DMS 273 (cell line): Measurements from ENCODE around the gene RABAC1.
"Not testable (repeated sequence)": the region's sequence is repeated elsewhere in the genome, so short reads cannot be mapped to it uniquely, and the experiment has no call there.

ENCODE experiments used
- DNase-seq: peaks from one replicate; lab custom pipeline; 2025; ENCODE audit not compliant: unreplicated experiment; lab: John Stamatoyannopoulos, UW

The RABAC1 gene

DNA sequence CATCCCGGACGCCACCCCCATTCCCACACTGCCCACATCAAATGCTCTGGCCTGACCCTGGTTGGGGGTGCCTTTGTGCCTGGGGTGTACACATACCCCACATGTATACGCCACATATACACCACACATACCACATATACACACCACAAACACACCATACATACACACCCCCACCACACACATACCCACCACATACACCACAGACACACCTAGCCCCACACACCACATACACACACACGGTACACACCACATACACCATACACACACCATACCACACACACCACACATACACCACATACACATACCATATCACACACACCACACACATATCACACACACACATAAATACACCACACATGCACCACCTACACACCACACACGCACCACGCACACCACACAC lies 41.0 kb downstream of the RABAC1 start:
- no peak for DNase-seq

DNA sequence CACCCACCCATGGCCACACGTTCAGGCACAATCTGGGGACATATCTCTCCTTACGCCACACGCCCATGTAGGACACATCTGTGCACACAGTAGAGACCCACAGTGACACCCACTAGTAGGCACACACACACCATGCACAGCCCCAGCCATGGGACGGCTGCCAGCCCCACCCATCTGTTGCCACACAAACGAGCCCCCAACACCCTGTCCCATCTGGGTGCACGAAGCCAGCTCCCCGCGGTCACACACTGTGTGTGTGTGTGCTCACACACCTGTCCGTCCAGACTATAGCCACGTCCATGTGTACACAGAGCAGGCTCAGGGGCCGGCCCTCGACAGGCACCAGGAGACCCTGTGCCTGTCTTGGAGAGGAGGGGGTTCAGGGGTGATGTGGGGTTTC lies 41.4 kb downstream of the RABAC1 start:
- DNase-seq, result peak; percentile 51

DNA sequence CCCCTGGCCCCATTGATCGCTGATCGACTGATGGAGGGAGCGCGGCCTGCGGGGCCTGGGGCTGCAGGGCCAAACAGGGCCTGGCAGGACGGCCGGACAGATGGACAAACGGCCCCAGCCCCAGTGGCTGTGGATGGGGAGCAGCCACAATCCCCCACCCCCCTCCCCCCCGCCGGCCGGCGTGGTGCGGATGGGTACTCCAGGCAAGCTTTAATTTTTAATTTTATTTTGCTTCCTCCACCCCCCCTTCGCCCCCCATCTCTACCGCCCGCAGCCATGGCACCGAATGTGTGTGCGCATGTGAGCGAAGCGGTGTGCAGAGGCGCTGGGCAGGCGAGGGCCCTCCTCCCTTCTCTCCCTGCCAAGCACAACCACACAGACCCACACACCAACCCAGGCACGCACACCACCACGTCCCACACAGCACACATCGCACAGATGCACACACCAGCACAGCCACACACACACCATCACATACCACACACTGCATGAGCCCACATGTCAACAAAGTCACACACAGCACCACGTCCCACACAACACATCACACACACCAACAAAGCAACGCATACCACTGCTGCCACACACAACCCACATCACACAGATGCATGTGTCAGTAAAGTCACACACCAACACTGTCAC lies 43.2 kb downstream of the RABAC1 start:
- DNase-seq, result no peak

DNA sequence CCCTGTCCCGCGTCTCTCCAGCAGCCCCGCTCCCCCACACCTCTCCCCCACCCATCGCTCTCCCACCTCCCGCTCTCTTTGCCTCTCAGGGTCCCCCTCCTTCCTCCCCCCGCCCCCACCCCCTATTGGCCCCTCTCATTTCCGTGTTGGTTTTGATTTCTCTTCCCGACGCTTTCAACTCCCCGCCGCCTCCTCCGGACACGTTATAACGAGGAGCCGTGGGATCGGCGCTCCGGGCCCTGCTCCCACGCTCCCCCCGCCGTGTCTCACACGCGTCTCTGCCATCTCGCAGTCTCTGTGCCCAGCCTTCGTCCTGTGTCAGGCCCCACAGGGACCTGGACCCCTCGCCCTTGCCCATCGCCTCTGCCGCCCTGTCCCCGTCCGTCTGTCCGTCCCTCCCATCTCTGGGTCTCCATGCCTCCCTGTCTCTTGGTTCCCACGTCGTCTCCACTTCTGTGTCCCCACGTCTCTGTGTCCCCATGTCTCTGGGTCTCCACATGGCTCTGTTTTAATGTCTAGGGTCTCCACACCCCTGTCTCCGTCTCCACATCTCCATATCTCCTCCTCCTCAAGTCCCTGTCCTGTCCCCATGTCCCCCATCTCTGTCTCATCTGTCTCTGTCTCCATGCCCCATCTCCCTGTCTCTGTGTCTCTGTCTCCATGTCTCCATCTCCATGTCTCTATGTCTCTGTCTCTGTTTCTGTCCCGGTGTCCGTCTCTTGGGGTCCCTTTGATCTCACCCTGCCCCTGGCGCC lies 43.9 kb downstream of the RABAC1 start:
- DNase-seq, result no peak

DNA sequence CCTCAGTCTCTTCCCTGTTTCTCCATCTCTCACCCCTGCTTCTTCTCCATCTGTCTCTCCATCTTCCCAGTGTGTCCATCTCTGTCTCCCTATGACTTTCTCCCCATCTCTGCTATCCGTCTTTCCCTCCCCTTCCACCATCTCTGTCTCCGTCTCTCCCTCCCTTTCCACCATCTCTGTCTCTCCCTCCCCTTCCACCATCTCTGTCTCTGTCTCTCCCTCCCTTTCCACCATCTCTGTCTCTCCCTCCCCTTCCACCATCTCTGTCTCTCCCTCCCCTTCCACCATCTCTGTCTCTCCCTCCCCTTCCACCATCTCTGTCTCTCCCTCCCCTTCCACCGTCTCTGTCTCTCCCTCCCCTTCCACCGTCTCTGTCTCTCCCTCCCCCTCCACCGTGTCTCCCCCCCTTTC lies 44.7 kb downstream of the RABAC1 start:
- DNase-seq, result not testable (repeated sequence)

DNA sequence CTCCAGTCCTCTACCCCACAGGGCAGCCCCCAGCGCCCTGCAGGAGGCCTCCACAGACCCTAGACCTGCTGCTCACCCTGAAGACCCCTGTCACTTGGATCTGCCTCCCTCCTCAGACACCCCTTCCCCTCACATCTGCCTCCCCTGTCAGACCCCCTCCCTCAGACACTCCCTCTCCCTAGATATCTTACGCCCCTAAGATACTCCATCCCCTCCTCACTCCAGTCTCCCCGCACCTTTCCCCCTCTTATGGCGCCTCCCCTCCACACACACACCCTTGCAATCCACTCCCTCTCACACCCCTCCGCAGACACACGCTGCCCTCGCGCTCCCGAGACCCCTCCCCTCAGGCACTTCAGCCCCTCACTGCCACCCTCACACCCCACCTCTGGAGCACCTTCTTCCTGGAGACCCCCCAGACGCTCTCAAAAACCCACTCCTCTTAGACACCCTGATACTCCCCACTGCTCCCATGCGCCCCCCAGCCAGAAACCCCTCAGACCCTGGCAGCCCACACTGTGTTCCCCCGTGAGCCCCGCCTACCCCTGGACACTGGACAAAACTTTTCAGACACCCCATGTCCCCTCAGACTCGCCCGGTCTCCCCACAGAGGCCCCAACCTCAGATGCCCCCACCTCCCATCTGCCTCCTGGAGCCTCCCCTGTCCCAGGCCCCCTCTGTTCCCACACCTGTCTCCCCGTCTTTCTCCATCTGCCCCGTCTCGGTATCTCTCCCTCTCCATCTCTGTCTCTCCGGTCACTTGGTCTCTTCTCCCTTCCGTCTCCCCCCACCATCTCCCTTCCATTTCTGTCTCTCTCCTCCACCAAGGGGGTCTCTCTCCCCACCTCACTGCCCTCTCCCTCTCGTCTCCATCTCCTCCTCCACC lies 45.3 kb downstream of the RABAC1 start:
- no peak for DNase-seq

DNA sequence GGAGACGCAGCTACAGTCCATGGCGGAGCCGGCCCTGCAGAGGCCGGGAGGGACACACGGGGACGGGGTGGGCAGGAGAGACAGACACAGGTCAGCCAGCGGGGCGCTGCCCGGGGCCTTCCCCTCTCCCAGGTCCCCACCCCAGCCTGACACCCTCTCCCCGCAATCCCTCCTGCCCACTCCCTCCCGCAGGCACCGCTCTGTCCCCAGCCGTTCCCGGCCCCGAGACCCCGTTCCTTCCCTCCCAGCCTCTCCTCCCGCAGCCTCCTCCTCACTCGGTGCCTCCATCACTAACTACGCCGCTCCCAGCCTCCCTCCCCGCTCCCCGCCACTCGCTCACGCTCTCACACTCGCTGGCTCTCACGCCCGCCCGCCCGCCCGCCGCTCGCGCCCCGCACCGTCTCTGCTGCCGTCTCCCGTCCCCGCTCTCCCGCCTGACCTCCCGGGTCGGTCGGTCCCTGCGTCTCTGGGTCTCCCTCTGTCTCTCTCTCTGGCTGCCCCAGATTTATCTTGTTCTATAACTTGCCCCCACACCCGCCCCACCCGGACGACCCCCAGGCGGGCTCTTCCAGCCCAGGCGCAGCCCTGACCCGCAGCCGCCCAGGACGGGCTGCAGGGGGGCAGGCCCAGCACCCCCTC lies 46.1 kb downstream of the RABAC1 start:
- peak; percentile 57 for DNase-seq

DNA sequence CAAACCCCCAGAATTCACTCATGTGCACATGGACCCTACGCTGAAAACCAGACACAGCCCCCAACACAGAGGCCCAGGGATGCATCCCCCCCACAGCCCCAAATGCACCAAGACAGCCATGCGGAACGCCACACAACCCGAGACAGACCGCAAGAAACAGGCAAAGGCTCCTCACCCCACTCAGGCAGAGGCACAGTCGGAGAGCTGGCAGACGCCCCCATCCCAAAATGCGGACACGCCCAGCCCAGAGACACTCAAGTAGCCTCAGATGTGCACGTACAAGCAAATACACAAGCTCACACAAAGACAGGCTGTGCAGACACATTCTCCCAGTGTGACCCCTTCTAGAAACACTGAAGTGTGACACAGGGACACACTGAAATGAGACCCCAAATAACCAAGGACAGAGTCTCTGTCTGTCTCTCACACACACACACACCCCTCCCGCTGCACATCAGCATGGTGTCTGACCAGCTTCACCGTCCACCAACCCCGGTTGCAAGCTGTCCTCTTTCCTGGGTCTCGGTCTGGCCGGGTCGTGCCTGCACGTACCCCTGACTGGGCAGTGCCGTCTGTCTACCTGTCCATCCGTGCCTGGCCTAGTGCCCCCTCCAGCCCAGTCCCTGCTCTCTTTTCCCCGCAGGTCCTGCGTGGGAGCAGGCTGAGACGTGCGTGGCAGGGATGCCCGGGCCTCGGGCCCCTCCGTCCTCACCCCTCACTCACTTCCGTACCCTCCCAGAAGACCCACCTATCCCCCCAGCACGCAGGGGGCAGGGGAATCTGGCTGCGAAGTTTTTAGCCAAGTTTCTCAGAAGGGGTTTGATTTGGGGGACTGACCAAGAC lies 47.0 kb downstream of the RABAC1 start:
- peak; percentile 40 for DNase-seq

DNA sequence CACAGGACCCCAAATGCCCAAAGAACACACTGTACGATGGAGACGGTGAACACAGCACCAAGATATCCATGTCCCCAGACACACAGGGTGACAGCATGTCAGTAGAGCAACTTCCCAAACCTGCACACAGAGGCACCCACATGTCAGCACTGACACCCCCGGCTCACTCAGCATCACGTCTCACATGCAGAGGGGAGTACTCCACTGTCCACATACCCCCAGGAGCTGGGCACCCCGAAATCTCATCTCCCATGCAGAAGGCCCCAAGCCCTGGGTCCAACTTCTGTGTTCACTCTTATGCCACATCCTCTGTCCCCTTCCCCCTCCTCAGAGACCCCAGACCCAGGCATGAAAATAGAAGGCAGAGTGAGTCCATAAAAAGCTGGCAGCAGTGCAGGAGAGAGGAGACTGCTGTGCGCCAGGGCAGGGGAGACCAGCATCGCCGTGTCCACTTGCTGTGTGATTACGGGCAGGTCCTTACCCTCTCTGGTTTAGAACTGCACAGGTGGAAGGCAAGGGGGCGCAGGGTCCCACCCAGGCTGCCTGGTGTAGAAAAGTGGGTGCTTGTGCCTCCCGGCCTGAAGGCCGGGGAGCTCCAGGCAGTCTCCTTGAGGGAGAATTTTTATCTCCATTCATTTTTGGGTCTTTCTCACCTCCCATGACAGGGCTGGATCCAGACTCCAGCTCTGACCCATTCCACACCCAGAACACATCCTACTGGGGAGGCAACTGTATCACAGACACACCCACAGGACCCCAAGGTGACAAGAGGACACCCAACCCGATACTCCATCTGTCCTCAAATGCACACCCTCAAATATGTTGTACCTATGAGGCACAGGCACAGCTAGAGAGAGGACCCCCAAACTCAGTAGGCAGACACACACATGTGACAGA lies 47.9 kb downstream of the RABAC1 start:
- no peak for DNase-seq

DNA sequence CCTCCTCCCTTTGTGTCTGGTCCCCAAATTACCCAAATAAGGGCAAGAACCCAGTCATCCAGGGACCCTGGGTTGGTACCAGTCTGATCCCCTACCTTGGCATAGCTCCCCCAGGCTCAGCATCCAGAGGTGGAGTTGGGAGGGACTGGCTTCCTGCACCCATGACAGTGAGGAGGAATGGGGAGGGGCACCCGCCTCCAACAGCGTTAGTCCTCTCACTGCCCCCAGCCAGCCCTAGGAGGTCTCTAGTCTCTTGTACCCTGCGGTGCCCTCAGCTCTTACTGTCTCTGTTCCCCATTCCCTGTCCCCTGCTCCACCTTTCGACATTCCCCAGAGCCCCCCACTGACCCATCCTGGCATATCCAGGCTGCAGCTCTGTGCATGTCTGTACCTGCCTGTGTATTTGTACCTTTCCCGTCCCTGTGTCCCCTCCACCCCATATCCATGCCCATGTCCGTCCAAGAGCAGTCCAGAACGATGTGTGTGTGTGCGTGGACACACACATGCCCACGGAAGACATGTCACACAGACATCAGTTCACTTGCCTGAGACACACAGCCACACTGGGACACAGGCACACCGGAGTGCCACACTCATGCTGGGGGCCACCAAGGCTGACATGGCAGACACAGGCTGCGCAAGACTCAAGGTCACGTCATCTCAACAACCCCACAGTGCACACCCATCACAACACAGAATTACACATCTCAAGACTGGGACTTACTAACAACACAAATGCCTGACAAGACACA lies 48.7 kb downstream of the RABAC1 start:
- DNase-seq, result peak; percentile 32

DNA sequence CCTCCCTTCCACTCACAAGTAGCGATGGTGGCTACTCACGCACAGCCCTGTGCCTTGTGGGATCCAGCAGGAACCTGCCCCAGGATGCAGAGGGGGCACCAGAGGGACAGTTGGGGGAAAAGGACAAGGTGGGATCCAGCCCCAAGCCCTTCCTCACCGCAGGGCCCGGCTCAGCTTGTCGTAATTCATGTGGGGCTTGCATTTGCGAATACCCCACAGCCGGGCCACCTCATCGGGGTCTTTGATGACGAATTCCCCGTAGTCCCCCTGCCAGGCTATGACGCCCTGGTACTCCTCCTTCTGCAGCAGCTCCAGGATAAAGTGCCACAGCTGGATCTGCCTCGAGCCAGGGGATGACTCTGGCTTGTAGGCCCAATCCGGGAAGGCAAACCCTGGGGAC lies 49.4 kb downstream of the RABAC1 start:
- no peak for DNase-seq

DNA sequence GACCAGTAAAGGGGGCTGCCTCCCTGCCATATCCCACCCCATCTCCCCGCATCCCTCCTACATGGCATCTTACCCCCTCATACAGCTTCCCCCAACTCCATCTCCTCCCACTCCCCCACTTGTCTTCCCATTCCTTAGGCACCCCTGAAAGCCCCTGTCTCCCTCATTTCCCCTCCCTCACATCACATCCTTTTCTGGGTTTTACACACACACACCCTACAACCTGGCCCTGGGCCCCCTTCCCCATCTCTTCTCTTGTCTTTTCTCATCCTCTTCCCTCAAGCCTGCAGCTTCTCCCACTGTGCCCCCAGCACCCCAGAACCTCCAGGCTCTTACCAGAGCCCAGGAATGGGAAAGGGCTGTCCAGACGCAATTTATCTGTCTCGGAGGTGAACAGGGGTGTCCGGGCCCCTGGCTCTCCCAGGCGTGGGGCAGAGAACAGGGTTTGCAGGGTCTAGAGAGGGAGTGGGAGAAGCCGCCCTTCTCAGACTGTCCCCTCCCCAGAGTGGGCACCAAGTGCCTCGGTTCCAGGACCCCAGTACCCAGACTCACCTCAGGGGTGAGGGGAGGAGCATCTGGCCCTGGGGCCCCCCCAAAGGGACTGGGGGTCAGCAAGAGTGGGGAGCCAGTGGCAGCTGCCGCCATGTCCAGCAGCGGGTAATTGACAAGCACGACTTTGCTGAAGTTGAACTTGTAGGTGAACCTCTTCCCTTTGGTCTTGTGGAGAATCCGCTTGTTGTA lies 50.2 kb downstream of the RABAC1 start:
- no peak for DNase-seq

DNA sequence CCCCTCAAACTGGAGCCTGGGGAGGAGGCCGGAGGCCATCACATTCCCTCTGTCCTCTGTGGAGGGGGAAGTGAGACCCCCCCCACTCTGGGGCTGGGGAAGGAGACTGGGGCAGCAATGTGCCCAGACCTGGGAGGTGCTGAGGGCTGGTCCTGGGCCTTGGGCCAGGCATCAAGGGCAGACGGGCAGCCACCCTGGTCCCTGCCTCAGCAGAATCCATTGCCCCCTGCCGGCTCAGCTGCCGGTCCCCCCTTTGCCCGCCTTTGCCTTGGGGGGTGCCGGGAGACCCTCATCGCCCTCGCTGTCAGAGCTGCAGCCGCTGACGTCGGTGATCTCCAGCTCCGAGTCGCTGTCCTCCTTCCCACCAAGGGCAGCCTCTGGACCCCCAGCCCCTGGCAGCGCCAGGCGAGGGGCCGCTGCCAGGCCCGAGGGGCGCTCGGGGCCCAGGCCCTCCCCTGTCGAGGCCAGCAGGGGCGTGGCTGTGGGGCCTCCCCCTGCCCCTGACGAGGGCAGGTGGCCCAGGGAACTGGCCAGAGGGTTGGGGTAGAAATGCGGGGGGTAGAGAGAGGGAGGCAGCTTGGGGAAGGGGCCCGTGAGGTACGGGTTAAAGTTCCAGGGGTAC lies 51.0 kb downstream of the RABAC1 start:
- no peak for DNase-seq

DNA sequence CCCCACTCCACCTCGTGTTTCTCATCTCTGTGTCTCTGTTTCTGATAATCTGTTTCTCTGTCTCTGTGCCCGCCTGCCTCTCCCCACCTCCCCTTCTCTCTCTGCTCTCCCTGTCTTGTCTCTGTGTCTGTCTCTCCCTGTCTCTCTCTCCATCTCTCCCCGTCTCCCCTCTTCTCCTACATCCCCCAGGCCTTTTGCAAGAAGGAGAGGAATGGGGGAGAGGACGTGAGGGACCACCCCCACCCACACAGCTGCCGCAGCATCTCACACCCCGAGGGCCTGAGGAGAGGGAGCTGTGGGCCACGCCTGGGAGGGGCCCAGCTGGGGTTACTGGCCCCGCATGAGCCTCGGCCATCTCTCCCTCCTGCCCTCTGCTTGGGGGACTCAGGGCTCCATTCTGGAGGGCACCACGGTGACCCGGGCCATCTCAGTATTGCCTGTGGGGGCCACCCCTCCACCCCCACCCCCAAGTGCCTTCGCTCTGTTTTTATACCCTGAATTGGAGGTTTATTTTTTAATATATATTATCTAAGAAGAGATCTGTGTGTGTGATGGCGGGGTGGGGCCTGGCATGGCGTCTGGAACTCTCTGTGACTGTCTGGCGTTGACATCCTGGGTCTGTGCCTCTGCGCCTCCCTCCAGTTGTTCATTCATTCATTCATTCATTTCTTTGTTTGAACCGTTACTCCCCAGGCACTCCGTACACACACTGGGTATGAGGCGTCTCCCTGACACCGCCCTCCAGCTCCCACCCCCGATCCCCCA lies 52.0 kb downstream of the RABAC1 start:
- DNase-seq, result no peak
